ENCODE measurements around the gene LPCAT1.

GRCh38 chr5:1512541-1513291, 11.0 kb downstream of the LPCAT1 start:
- TF ChIP-seq CTCF (IDR thresholded peaks at IDR 0.05; ENCODE audit: insufficient read depth, low read depth, low read length) = no peak
- TF ChIP-seq EZH2 (IDR thresholded peaks at IDR 0.05; ENCODE audit: insufficient read depth, low read length) = no peak
